Lower leg skin (tissue), 4 donors: Measurements from ENCODE around the gene TPT1. TPM values are rescaled to one million over a fixed set of nuclear protein-coding genes. Genes with fewer than 3 reads are reported as not detected.
A peak's percentile ranks its signal among the peaks of the same experiment; 100 is the strongest.

Experiments
- DNase-seq, 2 donors: peaks; one replicate each; pipeline ENCODE4 v3.0.0-alpha.2; 2019; ENCODE audit warnings: low spot score in 2 of 2
- H3K4me3 ChIP-seq: fragments of 200-600 bp; sonication (generic); 2 replicates; pipeline ENCODE4 v1.5.1; 2017; ENCODE audit warnings: mild to moderate bottlenecking, low read depth; ENCODE audit not compliant: poor library complexity, severe bottlenecking
- CTCF ChIP-seq, 3 donors: fragments of 450-650 bp; IDR thresholded peaks; one replicate each; pipeline ENCODE4 v1.5.1; 2016; ENCODE audit warnings: antibody characterized with exemption in 3 of 3, mild to moderate bottlenecking in 3 of 3, moderate library complexity in 2 of 3
- POLR2A ChIP-seq, 2 donors: fragments of 450-650 bp; IDR thresholded peaks; one replicate each; pipeline ENCODE4 v1.6.1; 2016 to 2017; ENCODE audit warnings: antibody characterized with exemption in 2 of 2, mild to moderate bottlenecking in 1 of 2, moderate library complexity in 1 of 2
- WGBS, 2 donors: methylation state at CpG; one replicate each; pipeline ENCODE4 v1.1.5; 2018; 5-methylcytosine and 5-hydroxymethylcytosine counted together
- intact Hi-C: fragments of 100-400 bp; cut with DNase I; formaldehyde crosslinking; loops from one replicate; pipeline ENCODE4 v1.15.0; 2023; ENCODE audit warnings: low total_unique reads
- total RNA-seq, 4 donors: library from RNA; depleted of rRNA; stranded (reverse); fragments of >200 nt; gene quantifications; one replicate each; pipeline ENCODE4 v1.1.0, GENCODE V29; 2016

The TPT1 gene
- total RNA-seq, 4 donors from 2014 or later, result 2,307 to 2,977 (median 2,645) TPM

DNA sequence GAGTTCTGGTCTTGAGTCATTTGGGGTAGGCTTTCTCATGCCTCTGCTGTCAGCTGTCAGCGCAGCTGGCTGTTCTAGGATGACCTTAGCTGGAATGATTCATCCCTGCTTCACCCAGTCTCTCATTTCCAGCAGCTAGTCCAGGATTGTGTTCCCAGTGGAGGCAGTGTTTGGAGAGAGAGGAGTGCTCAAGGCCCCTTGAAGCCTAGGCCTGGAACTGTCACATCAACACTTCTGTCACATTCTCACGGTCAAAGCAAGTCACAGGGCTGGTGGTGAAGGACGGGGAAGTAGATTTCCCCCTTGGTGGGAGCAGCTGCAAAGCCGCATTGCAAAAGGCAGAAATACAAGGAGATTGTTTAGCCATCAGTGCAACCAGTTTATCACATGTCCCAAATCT lies 15.2 kb downstream of the TPT1 start:
- DNase-seq, result no peak
- no peak overlapping the region for H3K4me3 ChIP-seq
- TF ChIP-seq CTCF (IDR thresholded peaks at IDR 0.05) (no peak), POLR2A (IDR thresholded peaks at IDR 0.05) (no peak)
- intact Hi-C loops, result no loop called here
- WGBS, 2 donors, result 66 to 73% methylated on average over 4 of the region's 4 CpGs

- no peak overlapping the region for H3K4me3 ChIP-seq
- TF ChIP-seq POLR2A (IDR thresholded peaks at IDR 0.05), result no peak
- intact Hi-C loops, result no loop called here
- DNase-seq, result no peak
- 56 to 66% methylated on average over 4 of the region's 4 CpGs for WGBS, 2 donors
Observed at GRCh38 chr13:45320876-45321629, 19.9 kb downstream of the TPT1 start.

DNA sequence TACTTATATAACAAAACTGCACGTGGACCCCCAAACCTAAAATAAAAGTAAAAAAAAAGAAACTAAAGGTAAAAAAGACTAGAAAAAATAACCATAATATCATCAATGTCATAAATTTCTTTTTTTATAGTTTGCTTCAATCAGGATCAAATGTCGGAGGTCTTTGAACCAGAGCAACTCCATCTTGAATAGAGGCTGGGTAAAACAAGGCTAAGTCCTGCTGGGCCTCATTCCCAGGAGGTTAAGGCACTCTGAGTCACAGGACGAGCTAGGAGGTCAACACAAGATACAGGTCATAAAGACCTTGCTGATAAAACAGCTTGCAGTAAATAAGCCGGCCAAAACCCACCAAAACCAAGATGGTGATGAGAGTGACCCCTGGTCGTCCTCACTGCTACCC lies 24.0 kb downstream of the TPT1 start:
- WGBS, 2 donors, result 90 to 95% methylated on average over 5 of the region's 5 CpGs
- intact Hi-C loops, result no loop called here
- TF ChIP-seq CTCF (IDR thresholded peaks at IDR 0.05) (no peak), POLR2A (IDR thresholded peaks at IDR 0.05) (no peak)
- no peak overlapping the region for H3K4me3 ChIP-seq
- no peak for DNase-seq

GRCh38 chr13:45316338-45316737 lies 24.6 kb downstream of the TPT1 start:
- H3K4me3 ChIP-seq, result no peak overlapping the region
- TF ChIP-seq CTCF (IDR thresholded peaks at IDR 0.05) (no peak), POLR2A (IDR thresholded peaks at IDR 0.05) (no peak)
- peak in 1 of 2 donors; percentile 39 for DNase-seq
- intact Hi-C loops, result no loop called here
- WGBS, 2 donors, result 68 to 78% methylated on average over 6 of the region's 6 CpGs

DNA sequence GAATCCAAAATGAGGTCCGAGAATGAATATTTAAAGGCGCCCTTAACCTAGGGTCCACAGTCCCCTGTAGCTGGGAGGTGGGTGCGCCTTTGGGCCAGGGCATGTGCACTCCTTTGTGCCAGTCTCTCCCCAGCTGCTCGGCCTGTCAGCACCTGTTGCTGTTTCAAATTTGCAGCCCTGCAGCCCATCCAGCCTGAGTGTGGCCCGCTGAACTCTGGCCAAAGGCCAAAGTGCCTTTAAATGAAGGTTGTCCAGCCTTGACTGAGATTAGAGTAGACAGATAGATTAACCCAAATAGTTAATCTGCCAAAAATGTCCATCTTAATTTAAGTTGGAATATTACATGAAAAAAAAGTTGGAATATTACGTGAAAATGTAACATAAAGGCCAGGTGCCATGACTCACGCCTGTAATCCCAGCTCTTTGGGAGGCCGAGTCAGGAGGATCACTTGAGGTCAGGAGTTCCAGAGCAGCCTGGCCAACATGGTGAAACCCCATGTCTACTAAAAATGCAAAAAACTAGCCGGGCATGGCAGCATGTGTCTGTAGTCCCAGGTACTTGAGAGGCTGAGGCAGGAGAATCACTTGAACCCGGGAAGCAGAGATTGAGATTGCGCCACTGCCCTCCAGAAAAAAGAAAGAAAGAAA lies 25.3 kb downstream of the TPT1 start:
- WGBS, 2 donors, result 88 to 91% methylated on average over 11 of the region's 11 CpGs
- H3K4me3 ChIP-seq, result no peak overlapping the region
- intact Hi-C loops, result no loop called here
- TF ChIP-seq POLR2A (IDR thresholded peaks at IDR 0.05), result no peak
- TF ChIP-seq CTCF (IDR thresholded peaks at IDR 0.05), result no peak
- DNase-seq, result peak in 1 of 2 donors; percentile 49

DNA sequence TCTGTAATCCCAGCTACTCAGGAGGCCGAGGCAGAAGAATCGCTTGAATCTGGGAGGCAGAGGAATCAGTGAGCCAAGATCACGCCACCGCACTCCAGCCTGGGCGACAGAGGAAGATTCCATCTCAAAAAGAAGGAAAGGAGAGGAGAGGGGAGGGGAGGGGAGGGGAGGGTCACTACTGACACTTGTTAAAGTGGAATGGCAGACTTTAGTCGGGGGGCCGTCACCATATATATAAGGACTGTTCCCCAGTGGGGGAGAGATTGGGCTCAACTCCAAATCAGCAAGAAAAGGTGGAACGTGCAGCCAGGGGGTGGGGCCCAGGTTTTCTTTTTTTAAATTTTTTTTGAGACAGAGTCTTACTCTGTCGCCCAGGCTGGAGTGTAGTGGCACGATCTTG lies 26.2 kb downstream of the TPT1 start:
- peak in 1 of 2 donors; percentile 45 for DNase-seq
- intact Hi-C loops, result no loop called here
- 88 to 89% methylated on average over 10 of the region's 10 CpGs for WGBS, 2 donors
- TF ChIP-seq POLR2A (IDR thresholded peaks at IDR 0.05) (no peak), CTCF (IDR thresholded peaks at IDR 0.05) (no peak)
- no peak overlapping the region for H3K4me3 ChIP-seq
